Thyroid gland (tissue), 4 donors: ENCODE data around the gene CNTFR. TPM values are rescaled to one million over a fixed set of nuclear protein-coding genes. Genes with fewer than 3 reads are reported as not detected.

Experiments used
- DNase-seq, 2 donors: peaks; one replicate each; pipeline ENCODE4 v3.0.0-alpha.2; 2019
- H3K27ac ChIP-seq, 3 donors: fragments of 200-600 bp; sonication (generic); 1 replicate in 2 of 3; 2 replicates in 1 of 3; pipeline ENCODE4 v1.5.1; 2016 to 2019; ENCODE audit warnings: mild to moderate bottlenecking in 1 of 3, moderate library complexity in 1 of 3
- H3K27me3 ChIP-seq: fragments of 200-600 bp; sonication (generic); one replicate; pipeline ENCODE4 v1.5.1; 2019
- H3K36me3 ChIP-seq, 2 donors: fragments of 200-600 bp; sonication (generic); one replicate each; pipeline ENCODE4 v1.5.1; 2016 to 2019
- H3K4me1 ChIP-seq, 2 donors: fragments of 200-600 bp; sonication (generic); one replicate each; pipeline ENCODE4 v1.5.1; 2017 to 2019
- H3K4me3 ChIP-seq, 3 donors: fragments of 200-600 bp; sonication (generic); replicated peaks in 1 of 3; 1 replicate in 2 of 3; 2 replicates in 1 of 3; pipeline ENCODE4 v1.5.1; 2016; ENCODE audit warnings: mild to moderate bottlenecking in 1 of 3
- H3K9me3 ChIP-seq: fragments of 200-600 bp; sonication (generic); one replicate; pipeline ENCODE4 v1.5.1; 2017
- CTCF ChIP-seq, 6 experiments: fragments of 200-600 bp in 3 of 6; fragments of 450-650 bp in 3 of 6; sonication (generic) in 3 of 6; IDR thresholded peaks; one replicate each; pipeline ENCODE4 v1.5.1; 2016 to 2019; ENCODE audit warnings: antibody characterized with exemption in 6 of 6, mild to moderate bottlenecking in 2 of 6, inconsistent platforms in 1 of 6, moderate library complexity in 1 of 6
- POLR2A ChIP-seq, 2 donors: fragments of 450-650 bp; IDR thresholded peaks; one replicate each; pipeline ENCODE4 v1.6.1; 2017; ENCODE audit warnings: antibody characterized with exemption in 2 of 2, mild to moderate bottlenecking in 2 of 2, moderate library complexity in 1 of 2
- WGBS, 2 donors: methylation state at CpG; one replicate each; pipeline ENCODE4 v1.1.5; 2017; 5-methylcytosine and 5-hydroxymethylcytosine counted together
- intact Hi-C: fragments of 100-400 bp; cut with DNase I; formaldehyde crosslinking; loops from one replicate; pipeline ENCODE4 v1.15.1; 2023
- total RNA-seq, 4 donors: library from RNA; depleted of rRNA; stranded (reverse); fragments of >200 nt; gene quantifications; one replicate each; pipeline ENCODE4 v1.2.3, GENCODE V29; 2016

CNTFR gene
- total RNA-seq, 4 donors from 2014 or later, result 8.6 to 17.3 (median 14.1) TPM

- H3K27ac ChIP-seq, result no peak overlapping the region
- 90 to 96% methylated on average over 6 to 9 of the region's 9 CpGs for WGBS, 2 donors
- H3K27me3 ChIP-seq, result no peaks in the 10 kb centered on the region
These were observed 31.2 kb downstream of the CNTFR start for GRCh38 chr9:34558364-34558763.

GRCh38 chr9:34557426-34558321 lies 31.9 kb downstream of the CNTFR start:
- Histone ChIP-seq H3K4me3 (no peak overlapping the region), H3K36me3 (no peaks in the 10 kb centered on the region), H3K4me1 (peaks cover 0 to 10% of the 10 kb centered on the region in 2 donors), H3K27ac (no peak overlapping the region), H3K27me3 (no peaks in the 10 kb centered on the region), H3K9me3 (no peaks in the 10 kb centered on the region)
- 83 to 85% methylated on average over 19 of the region's 19 CpGs for WGBS, 2 donors
- TF ChIP-seq CTCF (IDR thresholded peaks at IDR 0.05) (no peak), POLR2A (IDR thresholded peaks at IDR 0.05) (no peak)
- intact Hi-C loops, result no loop called here
- no peak for DNase-seq

More at GRCh38 chr9:34558364-34558763, 31.2 kb downstream of the CNTFR start:
- H3K36me3 ChIP-seq, result no peaks in the 10 kb centered on the region
- peaks cover 0 to 10% of the 10 kb centered on the region in 2 donors for H3K4me1 ChIP-seq
- no peak for DNase-seq
- intact Hi-C loops, result no loop called here
- H3K4me3 ChIP-seq, result no peak overlapping the region
- no peaks in the 10 kb centered on the region for H3K9me3 ChIP-seq
- TF ChIP-seq POLR2A (IDR thresholded peaks at IDR 0.05) (no peak), CTCF (IDR thresholded peaks at IDR 0.05) (no peak)

GRCh38 chr9:34556949-34557348 lies 32.6 kb downstream of the CNTFR start:
- DNase-seq, result no peak
- H3K27ac ChIP-seq, result no peak overlapping the region
- 77 to 90% methylated on average over 5 to 6 of the region's 6 CpGs for WGBS, 2 donors

GRCh38 chr9:34555936-34556525 lies 33.5 kb downstream of the CNTFR start:
- no peak overlapping the region for H3K27ac ChIP-seq
- intact Hi-C loops, result no loop called here
- no peaks in the 10 kb centered on the region for H3K36me3 ChIP-seq
- no peak for DNase-seq
- WGBS, 2 donors, result 90 to 91% methylated on average over 13 of the region's 13 CpGs
- TF ChIP-seq CTCF (IDR thresholded peaks at IDR 0.05) (no peak), POLR2A (IDR thresholded peaks at IDR 0.05) (no peak)
- no peaks in the 10 kb centered on the region for H3K9me3 ChIP-seq
- H3K4me3 ChIP-seq, result no peak overlapping the region
- H3K27me3 ChIP-seq, result no peaks in the 10 kb centered on the region
- H3K4me1 ChIP-seq, result peaks cover 0 to 10% of the 10 kb centered on the region in 2 donors

More at GRCh38 chr9:34556949-34557348, 32.6 kb downstream of the CNTFR start:
- no peaks in the 10 kb centered on the region for H3K27me3 ChIP-seq
- no peaks in the 10 kb centered on the region for H3K9me3 ChIP-seq
- TF ChIP-seq CTCF (IDR thresholded peaks at IDR 0.05) (no peak), POLR2A (IDR thresholded peaks at IDR 0.05) (no peak)
- H3K36me3 ChIP-seq, result no peaks in the 10 kb centered on the region
- intact Hi-C loops, result no loop called here
- peaks cover 0 to 10% of the 10 kb centered on the region in 2 donors for H3K4me1 ChIP-seq
- no peak overlapping the region for H3K4me3 ChIP-seq

GRCh38 chr9:34555500-34555899 lies 34.0 kb downstream of the CNTFR start:
- H3K36me3 ChIP-seq, result no peaks in the 10 kb centered on the region

More at GRCh38 chr9:34555500-34555899, 34.0 kb downstream of the CNTFR start:
- H3K4me1 ChIP-seq, result peaks cover 0 to 7% of the 10 kb centered on the region in 2 donors
- no peaks in the 10 kb centered on the region for H3K9me3 ChIP-seq
- H3K27ac ChIP-seq, result no peak overlapping the region
- intact Hi-C loops, result no loop called here
- no peaks in the 10 kb centered on the region for H3K27me3 ChIP-seq
- no peak overlapping the region for H3K4me3 ChIP-seq
- 72 to 83% methylated on average over 4 of the region's 5 CpGs for WGBS, 2 donors
- DNase-seq, result no peak
- no peak for TF ChIP-seq POLR2A (IDR thresholded peaks at IDR 0.05)
